Activated CD8-positive, alpha-beta memory T cell treated with anti-CD3 and anti-CD28 coated beads for 48 hours (primary cell): ENCODE measurements around the gene RNU6-7.

Experiments
- DNase-seq, 3 experiments: peaks; one replicate each; pipeline ENCODE4 v3.0.0-alpha.2; 2020; ENCODE audit warnings: low read depth in 2 of 3, low spot score in 2 of 3

The RNU6-7 gene

DNA sequence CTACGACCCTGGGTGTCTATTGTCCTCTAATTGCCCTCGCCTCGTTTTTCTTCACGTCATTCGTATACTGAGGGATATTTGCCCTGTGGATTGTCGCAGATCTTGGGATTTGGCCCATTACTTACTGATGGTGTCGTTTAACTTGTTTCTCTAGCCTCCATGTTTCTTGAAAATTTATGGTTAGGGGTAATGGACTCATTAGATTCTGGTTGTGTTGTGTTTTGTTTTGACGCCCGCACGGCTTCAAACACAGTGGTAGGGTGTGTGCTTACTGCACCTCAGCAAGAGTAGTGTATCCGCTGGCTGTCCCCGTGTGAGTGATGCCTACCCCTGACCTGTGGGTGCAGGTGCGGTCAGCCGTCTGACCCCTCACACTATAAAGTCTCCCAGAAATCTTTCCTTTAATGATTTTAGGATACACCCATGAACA, 2.1 kb downstream of the RNU6-7 start:
- DNase-seq: no peak

DNA sequence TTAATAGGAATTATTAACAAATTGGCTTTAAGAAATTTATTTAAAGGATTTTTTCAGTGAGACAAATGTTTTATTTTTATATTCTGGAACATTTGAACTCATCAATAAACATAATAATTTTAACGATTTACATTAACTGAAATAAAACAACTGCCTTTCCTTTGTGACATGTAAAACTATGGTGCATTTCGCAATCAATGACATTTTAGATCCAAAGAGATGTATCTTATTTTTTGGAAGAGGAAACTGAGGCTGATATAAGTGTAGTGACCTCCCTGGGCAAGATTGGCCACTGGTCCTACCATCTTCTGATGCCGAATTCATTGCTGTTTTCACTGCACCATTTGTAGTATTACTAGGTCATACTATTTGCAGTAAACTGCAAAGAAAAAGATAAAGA, 3.7 kb downstream of the RNU6-7 start:
- DNase-seq: no peak

DNA sequence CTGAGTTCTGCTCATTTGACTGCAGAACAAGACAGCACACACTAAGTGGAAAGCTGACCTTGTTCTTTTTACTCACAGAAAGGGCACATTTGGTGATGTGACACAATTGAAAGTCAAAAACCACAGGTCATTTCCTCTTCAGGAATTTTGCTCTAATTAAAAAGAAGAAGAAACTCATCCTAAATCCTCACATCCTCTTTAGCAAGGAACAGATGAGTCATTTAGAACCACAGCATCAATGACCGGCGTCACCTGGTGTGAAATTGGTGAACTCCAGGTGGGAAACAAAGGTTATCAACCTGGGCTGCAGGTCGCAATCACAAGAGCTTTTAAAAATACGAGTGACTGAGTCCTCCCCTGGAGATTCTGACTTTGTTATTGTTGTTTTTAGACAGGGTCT, 4.1 kb downstream of the RNU6-7 start:
- no peak for DNase-seq

DNA sequence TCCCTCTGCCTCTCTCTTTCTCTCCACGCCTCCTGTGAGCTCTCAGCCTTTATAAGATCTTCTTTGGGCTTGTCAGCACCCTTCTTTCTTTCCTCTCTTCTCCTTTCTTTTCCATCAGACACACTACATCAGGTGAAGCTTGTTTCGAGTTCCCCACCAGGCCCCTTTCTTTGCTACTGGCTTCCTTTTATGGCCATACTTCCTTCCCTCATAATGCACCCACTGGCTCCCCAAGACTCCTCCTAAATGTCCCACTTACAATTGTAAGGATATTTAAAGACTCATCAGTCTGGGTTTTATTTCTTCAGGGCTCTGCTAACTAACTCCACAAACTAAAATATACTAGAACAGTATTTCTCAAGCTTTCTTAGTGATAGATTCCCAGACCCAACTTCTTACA, 4.7 kb downstream of the RNU6-7 start:
- DNase-seq: no peak

DNA sequence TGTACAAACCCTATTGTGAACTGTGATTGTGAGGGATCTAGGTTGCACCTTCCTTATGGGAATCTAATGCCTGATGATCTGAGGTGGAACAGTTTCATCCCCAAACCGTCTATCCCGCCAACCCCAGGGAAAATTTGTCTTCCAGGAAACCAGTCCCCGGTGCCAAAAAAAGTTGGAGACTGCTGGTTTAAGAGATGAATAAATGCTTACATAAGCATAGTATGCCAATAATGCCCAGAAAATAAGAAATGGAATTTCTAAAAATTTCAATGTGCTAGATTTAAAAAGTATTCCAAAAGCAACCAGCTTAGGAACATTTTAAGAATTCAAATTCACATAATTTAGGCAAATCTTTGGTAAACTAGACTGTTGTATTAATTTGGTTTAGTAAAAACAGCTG, 6.6 kb downstream of the RNU6-7 start:
- DNase-seq: no peak

DNA sequence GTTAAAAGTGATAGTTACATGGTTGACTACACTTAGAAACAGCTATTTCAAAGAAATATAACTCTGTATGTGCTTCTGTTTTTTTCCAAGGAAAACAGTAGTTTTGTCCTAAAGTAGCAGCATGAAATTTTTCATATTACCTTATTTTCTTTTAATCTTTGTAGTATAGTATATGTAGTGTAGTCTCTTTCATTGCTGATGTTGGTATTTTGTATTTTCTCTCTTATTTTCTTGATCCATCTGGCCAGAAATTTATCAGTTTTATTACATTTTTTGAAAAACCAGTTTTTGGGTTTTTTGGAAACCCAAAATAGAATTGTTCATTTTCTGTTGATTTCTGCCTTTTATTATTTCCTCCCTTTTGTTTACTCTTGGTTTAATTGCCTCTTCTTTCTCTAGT, 7.6 kb downstream of the RNU6-7 start:
- DNase-seq: no peak

DNA sequence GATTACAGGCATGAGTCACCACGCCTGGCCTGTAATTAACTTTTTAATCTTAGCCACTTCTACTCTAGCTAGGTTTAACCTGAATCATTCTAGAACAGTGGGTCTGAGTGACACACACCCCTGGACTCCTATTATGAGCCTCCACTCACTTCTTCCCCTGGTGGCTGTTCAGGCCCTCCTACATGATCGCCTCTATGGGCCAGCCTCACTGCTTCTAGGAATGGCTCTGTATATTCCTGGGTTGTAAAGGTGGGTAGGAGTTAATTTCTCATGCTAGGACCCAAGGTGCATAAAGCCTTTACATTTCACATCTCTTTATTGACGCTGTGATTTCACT, 9.2 kb downstream of the RNU6-7 start:
- DNase-seq: no peak

DNA sequence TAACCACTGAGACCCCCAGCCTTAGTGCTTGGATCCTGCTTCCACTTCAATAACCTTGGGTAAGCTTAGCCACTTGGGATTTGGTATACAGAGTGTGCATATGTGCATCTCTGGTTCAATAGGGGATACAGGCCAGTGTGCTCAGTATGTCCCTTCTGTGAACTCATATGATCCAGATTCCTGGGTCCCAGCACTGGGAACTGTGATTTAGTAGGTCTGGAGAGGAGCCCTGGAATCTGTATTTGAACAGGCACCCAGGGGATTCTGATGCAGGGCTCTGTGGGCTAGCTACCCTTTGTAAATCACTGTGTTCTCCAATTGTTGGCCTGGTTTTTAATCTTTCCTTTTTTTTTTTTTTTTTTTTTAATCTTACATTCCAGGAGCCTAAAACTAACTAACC, 11.0 kb downstream of the RNU6-7 start:
- no peak for DNase-seq

DNA sequence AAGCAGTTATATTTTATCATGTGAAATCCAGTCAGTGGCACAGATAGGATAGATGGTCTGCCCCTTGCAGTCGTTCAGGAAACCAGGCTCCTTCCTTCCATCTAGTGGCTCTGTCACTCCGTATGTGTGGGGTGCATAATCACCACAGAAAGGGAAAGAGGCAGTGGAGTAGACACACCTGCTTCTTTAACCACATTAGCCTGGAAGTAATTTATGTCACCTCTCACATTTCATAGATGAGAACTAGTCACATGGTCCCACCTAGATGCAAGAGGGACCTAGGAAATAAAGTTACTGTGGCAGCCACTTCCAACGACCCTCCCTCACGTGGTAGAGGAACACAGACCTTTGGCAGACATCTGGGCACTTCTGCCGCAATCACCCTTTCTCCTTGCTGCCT, 15.5 kb downstream of the RNU6-7 start:
- DNase-seq: no peak

DNA sequence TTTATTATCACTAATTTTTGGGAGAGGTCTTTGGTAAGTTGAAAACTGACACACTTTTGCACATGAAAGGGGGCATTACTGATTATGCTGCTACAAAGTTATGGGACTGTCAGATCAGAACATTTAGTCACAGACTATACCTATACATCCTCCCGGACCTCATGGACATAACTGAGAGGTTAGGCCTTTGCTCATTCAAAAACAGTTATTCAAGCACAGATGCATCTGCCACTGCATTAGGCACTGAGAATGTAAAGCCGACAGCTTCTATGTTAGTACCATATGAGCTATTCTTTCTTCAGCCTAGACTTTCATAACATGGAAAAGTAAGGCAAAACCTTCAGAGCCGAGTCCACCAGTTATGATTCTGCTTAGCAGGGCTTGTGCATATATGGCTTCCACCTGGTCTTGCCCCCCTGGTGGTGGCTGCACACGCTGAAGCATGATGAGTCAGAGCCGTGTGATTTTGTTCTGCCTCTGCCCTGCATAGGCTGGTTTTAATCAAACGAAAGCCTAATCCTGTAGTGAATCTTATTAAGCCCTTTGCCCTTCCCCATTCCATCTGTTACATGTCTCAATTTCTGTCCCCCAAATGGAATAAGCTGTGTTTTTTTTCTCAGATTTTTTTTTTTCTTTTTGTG, 23.0 kb downstream of the RNU6-7 start:
- no peak for DNase-seq

DNA sequence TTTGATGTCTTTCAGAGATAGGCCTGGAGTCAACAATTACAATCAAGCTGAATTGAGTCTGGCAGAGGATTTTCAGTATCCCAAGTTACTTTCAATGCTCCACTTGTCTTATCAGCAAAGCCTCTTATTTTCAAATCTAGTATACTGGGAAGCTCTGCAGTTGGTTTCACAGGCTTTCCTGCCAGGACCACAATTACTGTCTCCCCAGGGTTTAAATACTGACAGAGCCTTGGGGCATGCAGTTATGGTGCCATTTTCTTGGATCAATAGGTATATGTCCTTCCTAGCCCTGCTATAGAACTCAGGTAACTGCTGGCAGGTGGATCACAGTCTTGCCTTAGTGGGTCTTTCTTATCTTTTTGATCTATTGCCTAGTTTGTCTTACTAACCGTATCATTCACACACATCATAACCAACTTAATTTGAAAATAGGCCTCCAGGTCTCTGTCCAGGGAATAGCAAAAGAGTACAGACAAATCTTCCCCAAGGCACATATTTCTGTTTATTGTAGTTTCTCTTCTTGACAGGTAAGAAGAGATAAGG, 23.6 kb downstream of the RNU6-7 start:
- DNase-seq: no peak

DNA sequence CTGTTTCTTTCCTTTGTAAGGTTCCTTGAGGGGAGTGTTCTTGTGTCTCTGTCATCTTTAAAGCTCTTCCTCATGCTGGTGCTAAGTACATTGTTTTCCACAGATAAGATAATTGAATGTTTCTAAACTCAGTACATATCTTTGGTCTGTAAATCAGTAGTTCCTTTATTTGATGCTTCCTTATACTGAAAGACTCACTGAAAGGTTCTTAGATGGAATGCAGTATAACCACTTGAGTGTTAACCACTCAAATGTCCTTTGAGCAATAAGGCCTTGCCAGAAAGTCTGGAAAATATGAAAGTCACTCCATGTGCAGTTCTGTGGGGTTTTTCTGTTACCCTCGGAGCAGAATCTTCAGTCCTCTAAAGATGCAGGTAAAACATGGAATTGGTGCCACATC, 24.2 kb downstream of the RNU6-7 start:
- no peak for DNase-seq

DNA sequence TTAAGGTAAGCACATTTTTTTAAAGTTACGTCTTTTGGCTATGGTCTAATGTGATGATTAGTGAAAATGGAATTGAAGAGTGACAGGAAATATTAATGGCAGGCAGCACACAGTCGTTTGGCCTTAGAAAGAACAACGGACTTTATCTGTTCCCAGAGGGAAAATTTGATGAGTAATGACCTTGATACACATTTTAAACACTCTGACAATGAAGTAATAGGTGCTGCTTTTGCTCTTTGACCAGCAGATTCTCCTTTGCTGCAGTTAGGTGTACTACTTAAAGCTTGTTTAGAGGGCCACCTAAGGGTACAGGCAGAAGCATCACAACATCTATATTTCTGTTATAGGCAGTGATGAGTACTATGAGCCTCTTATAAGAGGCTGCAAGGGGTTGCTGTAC, 28.3 kb downstream of the RNU6-7 start:
- DNase-seq: no peak

DNA sequence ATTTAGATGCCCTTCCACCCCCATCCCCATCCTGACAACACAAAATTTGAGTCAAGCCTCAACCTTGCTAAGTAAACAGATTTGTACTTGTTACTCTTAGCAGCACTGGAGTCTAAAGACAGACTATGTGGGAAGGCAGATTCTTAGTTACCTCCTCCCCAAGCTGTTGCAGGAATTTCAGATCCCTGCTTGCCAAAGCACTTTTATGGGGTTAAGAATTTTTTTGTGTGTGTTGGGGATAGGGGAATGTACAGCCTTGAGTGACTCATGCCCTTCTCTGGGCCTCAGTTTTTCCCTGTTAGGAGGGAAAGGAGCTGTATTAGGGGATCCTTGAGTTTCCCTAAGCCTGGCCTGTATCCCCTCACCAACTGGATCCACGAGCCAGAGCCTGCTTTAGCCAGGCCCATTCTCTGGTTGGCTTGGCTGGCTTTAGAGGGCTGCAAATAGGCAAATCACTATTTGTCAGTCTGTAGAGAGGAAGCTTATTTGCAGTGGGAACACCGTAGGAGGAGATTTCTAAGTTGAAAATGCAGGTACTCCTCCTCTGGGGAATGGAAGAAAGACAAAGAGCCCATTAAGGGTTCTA, 28.9 kb downstream of the RNU6-7 start:
- DNase-seq: no peak

DNA sequence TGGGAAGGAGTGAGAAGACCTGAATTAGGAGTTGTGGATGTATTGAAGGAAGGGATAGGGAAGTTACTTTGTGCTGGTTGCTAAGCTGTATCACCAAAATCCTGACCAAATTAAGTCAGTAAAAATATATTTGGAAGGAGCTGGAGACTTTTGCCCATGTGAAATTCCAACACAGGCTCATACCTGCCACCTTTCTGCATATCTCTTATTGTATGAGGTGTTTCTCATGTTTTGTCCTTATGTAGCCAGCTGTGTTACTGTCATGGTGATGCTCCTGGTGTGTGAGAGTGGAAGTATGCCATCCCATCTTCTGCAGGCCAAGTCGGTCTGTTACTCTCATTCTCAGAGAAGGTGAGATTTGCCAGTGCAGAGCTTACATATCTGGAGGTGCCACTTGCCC, 30.6 kb downstream of the RNU6-7 start:
- DNase-seq: no peak

DNA sequence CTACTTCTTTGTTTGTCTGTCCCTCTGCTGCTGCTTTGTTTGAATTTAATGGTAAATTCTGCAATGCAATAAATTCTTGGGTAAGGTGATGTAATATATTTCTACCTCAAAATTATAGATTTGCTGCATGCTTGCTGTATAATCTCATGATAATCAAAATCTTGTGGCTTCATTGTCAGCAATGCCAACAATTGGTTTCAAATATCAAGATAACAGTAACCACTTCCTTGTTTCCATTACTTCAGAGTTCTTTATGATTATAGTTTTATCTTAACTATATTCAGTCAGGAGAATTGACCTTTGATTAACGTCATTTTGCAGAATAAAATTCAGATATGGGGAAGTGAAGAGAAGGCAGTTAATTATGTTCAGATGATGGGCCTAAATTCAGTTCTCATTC, 31.4 kb downstream of the RNU6-7 start:
- no peak for DNase-seq

DNA sequence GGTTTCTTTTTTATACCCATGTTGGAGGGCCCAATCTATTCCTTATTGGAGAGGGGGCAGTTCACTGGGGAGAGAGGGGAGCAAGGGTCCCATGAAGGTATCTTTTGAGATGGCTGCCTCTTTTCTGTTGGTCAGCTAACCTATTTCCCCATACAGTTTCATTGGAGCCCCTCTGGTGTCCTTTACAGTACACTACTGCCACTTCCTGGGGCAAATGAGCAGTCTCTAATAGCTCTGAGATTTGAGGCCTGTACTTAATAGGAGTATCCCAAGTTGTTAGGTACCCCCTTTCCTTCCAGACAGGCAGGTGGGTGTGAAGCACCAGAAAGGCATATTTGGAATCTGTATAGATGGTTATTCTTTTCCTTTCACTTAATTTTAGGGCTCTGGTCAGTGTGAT, 42.6 kb downstream of the RNU6-7 start:
- DNase-seq: no peak

DNA sequence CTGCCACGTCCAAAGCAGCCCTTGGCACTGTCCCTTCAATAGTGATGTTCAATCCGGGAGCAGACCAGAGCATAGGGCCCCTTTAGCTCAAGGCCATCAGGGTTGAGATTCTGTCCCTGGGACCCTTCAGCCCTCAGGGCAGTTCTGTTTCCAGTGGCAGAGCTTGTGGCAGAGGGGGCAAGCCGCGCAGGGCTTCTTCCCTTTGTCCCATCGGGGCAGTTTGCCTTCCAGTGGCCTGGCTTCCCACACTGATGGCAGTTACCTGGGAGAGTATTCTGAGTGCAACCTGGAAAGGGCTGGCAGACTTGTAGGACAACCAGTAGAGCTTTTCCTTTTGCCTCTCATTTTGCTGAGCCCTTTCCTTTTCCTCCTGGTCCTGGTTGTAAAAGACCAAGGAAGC, 44.9 kb downstream of the RNU6-7 start:
- DNase-seq: no peak

DNA sequence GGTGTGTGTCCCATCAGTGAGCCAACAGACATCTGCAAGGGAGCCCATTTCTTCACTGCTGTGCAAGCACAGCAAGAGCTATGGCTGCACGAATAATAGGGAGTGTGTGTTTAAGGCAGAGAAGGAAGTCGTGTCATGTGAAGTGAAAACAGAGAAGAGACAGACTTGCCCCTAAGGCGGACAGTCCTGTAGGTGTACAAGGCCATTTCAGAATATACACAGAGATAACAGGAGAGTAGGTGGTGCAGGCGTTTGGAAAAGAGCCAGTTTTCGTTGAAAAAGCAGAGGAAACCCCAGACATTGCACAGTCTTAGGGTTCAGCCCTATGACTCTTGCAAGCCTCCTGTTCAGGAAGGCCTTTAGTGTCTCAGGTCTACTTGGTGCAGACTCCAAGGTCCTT, 47.5 kb downstream of the RNU6-7 start:
- no peak for DNase-seq

DNA sequence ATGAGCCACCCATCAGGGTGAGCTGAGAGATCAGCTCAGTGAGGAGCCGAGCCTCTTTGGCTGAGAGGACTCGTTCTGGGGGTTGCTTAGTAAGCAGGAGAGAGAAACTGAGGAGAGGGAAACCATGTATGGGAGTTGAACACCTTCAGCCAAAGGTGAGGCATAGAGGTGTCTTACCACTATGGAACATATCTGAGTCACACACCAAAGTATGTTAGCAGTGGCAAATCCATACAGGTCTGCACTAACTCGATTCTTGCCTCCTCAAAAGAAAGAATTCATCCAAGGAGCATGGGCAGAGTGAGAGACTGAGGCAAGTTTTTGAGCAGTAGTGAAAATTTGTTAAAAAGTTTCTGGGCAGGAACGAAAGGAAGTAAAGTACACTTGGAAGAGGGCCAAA, 47.9 kb downstream of the RNU6-7 start:
- DNase-seq: no peak

DNA sequence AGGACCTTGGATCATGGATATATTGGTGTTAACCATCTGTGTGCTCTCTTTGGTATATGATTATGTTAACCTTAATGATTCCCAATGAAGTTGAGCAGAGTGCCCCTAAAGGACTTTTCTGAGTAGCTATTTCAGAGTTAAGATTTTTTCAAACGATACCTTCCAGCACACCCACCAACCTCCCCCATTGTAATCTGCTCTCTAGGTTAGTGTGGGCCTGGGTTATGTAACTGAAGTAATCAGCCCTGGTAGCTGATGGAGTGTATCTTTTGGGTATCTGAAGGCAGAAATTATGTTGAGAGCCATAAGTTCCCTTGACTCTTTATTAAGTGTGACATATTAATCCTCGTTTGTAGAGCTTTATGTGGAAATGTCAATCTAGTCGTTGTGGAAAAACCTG, 48.8 kb downstream of the RNU6-7 start:
- DNase-seq: no peak

DNA sequence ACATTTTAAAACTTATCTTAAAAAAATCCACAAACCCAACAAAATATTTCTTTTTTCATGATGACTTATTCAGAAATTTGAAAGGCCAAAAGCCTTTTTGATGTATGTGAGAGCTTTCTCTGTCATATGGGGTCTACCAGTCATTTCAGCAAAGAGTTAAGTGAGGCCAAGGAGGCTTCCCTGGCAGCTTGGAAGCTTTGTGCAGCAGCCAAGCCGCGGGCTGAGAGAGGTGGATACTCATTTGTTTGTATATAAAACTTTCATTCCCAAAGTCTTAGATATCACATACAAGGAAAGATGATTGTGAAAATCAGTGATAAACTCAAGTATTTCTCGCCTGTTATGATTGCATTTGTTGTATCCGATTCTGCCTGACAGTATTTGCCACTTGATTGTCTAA, 49.7 kb downstream of the RNU6-7 start:
- no peak for DNase-seq
